Natural killer cell (primary cell): ENCODE data around the gene NAV2. TPM values are rescaled to one million over a fixed set of nuclear protein-coding genes. Genes with fewer than 3 reads are reported as not detected.

Experiments used
- ATAC-seq, 3 donors: fragments of 150-1000 bp in 2 of 3; fragments of 200-7000 bp in 1 of 3; cut with Tn5 transposase; 1 replicate in 1 of 3; 2 replicates in 2 of 3; pipeline ENCODE4 v1.10.0; 2021; ENCODE audit warnings: mild to moderate bottlenecking in 2 of 3, moderate library complexity in 2 of 3
- DNase-seq, 2 donors: peaks; one replicate each; pipeline versions ENCODE4 v3.0.0 to v3.0.0-alpha.2; 2013 to 2021; ENCODE audit warnings: mixed read lengths in 1 of 2
- H3K27ac ChIP-seq: one replicate; pipeline ENCODE4 v1.5.1; 2013; ENCODE audit warnings: mild to moderate bottlenecking, low read length
- H3K27me3 ChIP-seq: one replicate; pipeline ENCODE4 v1.6.1; 2013; ENCODE audit warnings: low read length; ENCODE audit not compliant: control insufficient read depth, insufficient read depth
- H3K36me3 ChIP-seq: one replicate; pipeline ENCODE4 v1.6.1; 2013; ENCODE audit warnings: low read length; ENCODE audit not compliant: control insufficient read depth, insufficient read depth
- H3K4me1 ChIP-seq: one replicate; pipeline ENCODE4 v1.6.1; 2013; ENCODE audit warnings: low read length; ENCODE audit not compliant: control insufficient read depth, insufficient read depth
- H3K4me3 ChIP-seq: one replicate; pipeline ENCODE4 v1.5.1; 2013; ENCODE audit warnings: low read length
- H3K9me3 ChIP-seq: one replicate; pipeline ENCODE4 v1.6.1; 2013; ENCODE audit warnings: low read length; ENCODE audit not compliant: control insufficient read depth, insufficient read depth
- H3K27ac Mint-ChIP-seq, 2 donors: one replicate each; pipeline ENCODE4 v1.8.0; 2022; ENCODE audit warnings: mild to moderate bottlenecking in 2 of 2, mixed read lengths in 2 of 2, moderate library complexity in 1 of 2
- H3K27me3 Mint-ChIP-seq, 2 donors: one replicate each; pipeline ENCODE4 v1.8.0; 2022; ENCODE audit warnings: low read depth in 2 of 2, mixed read lengths in 2 of 2
- H3K36me3 Mint-ChIP-seq: one replicate; pipeline ENCODE4 v1.8.0; 2022; ENCODE audit warnings: mixed read lengths
- H3K4me1 Mint-ChIP-seq, 2 donors: one replicate each; pipeline ENCODE4 v1.8.0; 2022; ENCODE audit warnings: mixed read lengths in 2 of 2
- H3K4me3 Mint-ChIP-seq: one replicate; pipeline ENCODE4 v1.8.0; 2022; ENCODE audit warnings: mild to moderate bottlenecking, moderate library complexity, mixed read lengths
- H3K9me3 Mint-ChIP-seq, 2 donors: one replicate each; pipeline ENCODE4 v1.8.0; 2022; ENCODE audit warnings: mixed read lengths in 2 of 2
- WGBS: methylation state at CpG from one replicate; pipeline ENCODE4 v1.1.7; 2013; ENCODE audit warnings: missing lambda C conversion rate; ENCODE audit not compliant: insufficient coverage; 5-methylcytosine and 5-hydroxymethylcytosine counted together
- intact Hi-C: fragments of 100-400 bp; cut with micrococcal nuclease; formaldehyde crosslinking; loops from one replicate; pipeline ENCODE4 v1.14.2; 2022
- total RNA-seq, 4 donors: library from RNA; stranded (reverse); fragments of 120-200 nt in 1 of 4; gene quantifications; one replicate each; pipeline versions ENCODE4 v1.2.3 to v1.2.4, GENCODE V29; 2013 to 2022
- TF ChIP-seq, protein P1 (sequence below): fragments of 200-600 bp; IDR thresholded peaks from one replicate; pipeline ENCODE4 v1.8.0; 2022; ENCODE audit warnings: antibody characterized with exemption

NAV2 gene
- total RNA-seq, 3 donors from 2014 or later (not counting 1 experiment from before 2014, with no cell fraction given), result 0.14 to 1.6 (median 0.43) TPM

DNA sequence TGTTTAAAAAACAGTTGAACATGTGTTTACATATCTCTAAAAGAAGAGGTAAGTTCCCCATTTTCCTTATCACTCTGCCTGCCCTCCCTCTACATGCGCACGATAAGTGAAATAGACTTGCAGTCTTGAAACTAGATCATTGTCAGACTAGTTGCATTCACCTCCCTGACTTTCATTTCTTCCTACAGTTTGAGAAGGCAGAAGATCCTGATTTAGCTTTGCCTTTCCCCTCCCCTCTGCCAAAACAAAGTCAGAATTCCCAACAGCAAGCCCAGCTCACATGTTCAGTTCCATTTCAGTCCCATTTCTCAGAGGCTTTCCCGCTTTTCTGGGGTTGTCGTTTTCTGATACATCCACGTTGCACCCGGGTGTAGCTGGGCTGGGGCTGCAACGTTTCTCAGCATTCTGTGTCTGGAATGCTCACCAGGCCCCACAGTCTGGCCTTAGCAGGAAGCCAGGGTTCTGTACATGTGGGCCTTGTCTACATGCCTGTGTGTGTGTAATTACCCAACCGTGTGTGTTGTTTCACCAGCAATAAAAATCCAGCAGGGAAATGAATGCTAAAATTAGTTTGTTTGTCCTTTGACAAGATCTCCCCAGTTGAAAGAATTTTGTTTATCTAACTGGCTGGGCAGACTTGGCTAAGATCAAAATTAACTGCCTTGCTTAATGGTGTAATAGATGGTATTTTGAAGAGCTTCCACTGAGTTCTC lies 268.5 kb downstream of the NAV2 start:
- Histone ChIP-seq H3K27me3 (peaks cover 10% of the 10 kb centered on the region), H3K27ac (no peak overlapping the region), H3K4me3 (no peak overlapping the region), H3K36me3 (no peaks in the 10 kb centered on the region), H3K9me3 (no peaks in the 10 kb centered on the region), H3K4me1 (no peaks in the 10 kb centered on the region)
- H3K36me3 Mint-ChIP-seq, result no peaks in the 10 kb centered on the region
- DNase-seq (no peak), ATAC-seq (no peak)
- no peaks in the 10 kb centered on the region for H3K9me3 Mint-ChIP-seq
- intact Hi-C loops, result no loop called here
- no peaks in the 10 kb centered on the region for H3K4me1 Mint-ChIP-seq
- peaks cover 29 to 67% of the 10 kb centered on the region in 2 donors for H3K27me3 Mint-ChIP-seq
- H3K27ac Mint-ChIP-seq, result no peak overlapping the region
- TF ChIP-seq, protein P1, sequence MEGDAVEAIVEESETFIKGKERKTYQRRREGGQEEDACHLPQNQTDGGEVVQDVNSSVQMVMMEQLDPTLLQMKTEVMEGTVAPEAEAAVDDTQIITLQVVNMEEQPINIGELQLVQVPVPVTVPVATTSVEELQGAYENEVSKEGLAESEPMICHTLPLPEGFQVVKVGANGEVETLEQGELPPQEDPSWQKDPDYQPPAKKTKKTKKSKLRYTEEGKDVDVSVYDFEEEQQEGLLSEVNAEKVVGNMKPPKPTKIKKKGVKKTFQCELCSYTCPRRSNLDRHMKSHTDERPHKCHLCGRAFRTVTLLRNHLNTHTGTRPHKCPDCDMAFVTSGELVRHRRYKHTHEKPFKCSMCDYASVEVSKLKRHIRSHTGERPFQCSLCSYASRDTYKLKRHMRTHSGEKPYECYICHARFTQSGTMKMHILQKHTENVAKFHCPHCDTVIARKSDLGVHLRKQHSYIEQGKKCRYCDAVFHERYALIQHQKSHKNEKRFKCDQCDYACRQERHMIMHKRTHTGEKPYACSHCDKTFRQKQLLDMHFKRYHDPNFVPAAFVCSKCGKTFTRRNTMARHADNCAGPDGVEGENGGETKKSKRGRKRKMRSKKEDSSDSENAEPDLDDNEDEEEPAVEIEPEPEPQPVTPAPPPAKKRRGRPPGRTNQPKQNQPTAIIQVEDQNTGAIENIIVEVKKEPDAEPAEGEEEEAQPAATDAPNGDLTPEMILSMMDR, result no peak
- no peak overlapping the region for H3K4me3 Mint-ChIP-seq
- 83% methylated on average over 8 of the region's 8 CpGs for WGBS

GRCh38 chr11:19982774-19983495 lies 270.3 kb downstream of the NAV2 start:
- Mint-ChIP-seq H3K27ac (no peak overlapping the region), H3K4me1 (no peaks in the 10 kb centered on the region), H3K4me3 (no peak overlapping the region), H3K27me3 (peaks cover 22 to 62% of the 10 kb centered on the region in 2 donors), H3K36me3 (no peaks in the 10 kb centered on the region), H3K9me3 (no peaks in the 10 kb centered on the region)
- Histone ChIP-seq H3K9me3 (no peaks in the 10 kb centered on the region), H3K4me3 (no peak overlapping the region), H3K4me1 (no peaks in the 10 kb centered on the region), H3K36me3 (no peaks in the 10 kb centered on the region), H3K27ac (no peak overlapping the region), H3K27me3 (no peaks in the 10 kb centered on the region)
- no peak for DNase-seq
- intact Hi-C loops, result no loop called here
- no peak for ATAC-seq
- TF ChIP-seq, protein P1, result no peak
- whole genome bisulfite sequencing, result 80% methylated on average over 4 of the region's 5 CpGs

DNA sequence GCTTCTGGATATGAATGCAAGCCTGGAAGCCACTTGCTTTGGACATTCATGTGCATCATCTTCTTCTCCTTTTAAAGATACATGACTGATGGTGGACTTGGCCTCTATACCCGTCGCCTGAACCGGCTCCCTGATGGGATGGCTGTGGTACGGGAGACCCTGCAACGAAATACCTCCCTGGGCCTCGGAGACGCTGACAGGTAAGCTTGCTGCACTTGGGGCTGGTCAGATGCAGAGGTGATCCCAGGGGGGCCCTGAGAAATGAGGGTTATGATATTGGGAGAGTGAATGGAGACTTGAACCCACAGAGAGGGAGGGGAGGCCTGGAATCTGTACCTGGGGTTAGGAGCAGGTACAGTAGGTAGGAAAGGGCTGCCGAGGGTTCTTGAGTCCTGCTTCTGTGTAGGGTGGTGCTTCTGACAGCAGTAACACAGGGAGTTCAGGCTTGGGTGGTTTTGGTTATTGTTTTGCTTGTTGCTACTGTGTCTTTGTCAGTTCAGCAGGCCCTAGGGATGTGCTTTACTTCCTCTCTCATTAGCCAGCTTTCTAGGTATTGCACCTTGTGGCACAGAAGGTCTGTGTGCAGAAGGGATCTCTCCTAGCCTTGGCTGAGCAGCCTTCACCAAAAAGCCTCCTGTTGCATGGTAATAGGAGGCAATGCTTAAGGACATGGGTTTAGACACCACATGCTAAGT lies 271.6 kb downstream of the NAV2 start:
- no peak overlapping the region for H3K27ac Mint-ChIP-seq
- H3K4me3 Mint-ChIP-seq, result no peak overlapping the region
- Histone ChIP-seq H3K9me3 (no peaks in the 10 kb centered on the region), H3K4me1 (no peaks in the 10 kb centered on the region), H3K4me3 (no peak overlapping the region), H3K27ac (no peak overlapping the region), H3K36me3 (no peaks in the 10 kb centered on the region), H3K27me3 (no peaks in the 10 kb centered on the region)
- TF ChIP-seq, protein P1, result no peak
- ATAC-seq, result no peak
- 95% methylated on average over 8 of the region's 8 CpGs for WGBS
- H3K36me3 Mint-ChIP-seq, result no peaks in the 10 kb centered on the region
- intact Hi-C loops, result no loop called here
- H3K4me1 Mint-ChIP-seq, result no peaks in the 10 kb centered on the region
- H3K27me3 Mint-ChIP-seq, result peaks cover 15 to 54% of the 10 kb centered on the region in 2 donors
- no peaks in the 10 kb centered on the region for H3K9me3 Mint-ChIP-seq
- DNase-seq, result no peak
